Right atrium auricular region (tissue), 2 donors: ENCODE results near the gene TMEM231. TPM values are rescaled to one million over a fixed set of nuclear protein-coding genes. Genes with fewer than 3 reads are reported as not detected.

ENCODE experiments used
- DNase-seq: peaks from one replicate; pipeline ENCODE4 v3.0.0-alpha.2; 2019; ENCODE audit warnings: low spot score
- H3K27ac ChIP-seq, 2 donors: fragments of 200-600 bp; sonication (generic); 1 replicate in 1 of 2; 2 replicates in 1 of 2; pipeline ENCODE4 v1.5.1; 2016 to 2019
- H3K27me3 ChIP-seq, 2 donors: fragments of 200-600 bp; sonication (generic); one replicate each; pipeline versions ENCODE4 v1.5.1 to v1.6.0; 2017 to 2019
- H3K36me3 ChIP-seq: fragments of 200-600 bp; sonication (generic); one replicate; pipeline ENCODE4 v1.5.1; 2016
- H3K4me1 ChIP-seq, 2 donors: fragments of 200-600 bp; sonication (generic); one replicate each; pipeline versions ENCODE4 v1.5.1 to v1.6.0; 2017 to 2019
- H3K4me3 ChIP-seq, 2 donors: fragments of 200-600 bp; sonication (generic); 1 replicate in 1 of 2; 2 replicates in 1 of 2; pipeline ENCODE4 v1.5.1; 2017 to 2019; ENCODE audit warnings: mild to moderate bottlenecking in 1 of 2, moderate library complexity in 1 of 2
- H3K9me3 ChIP-seq, 2 donors: fragments of 200-600 bp; sonication (generic); one replicate each; pipeline ENCODE4 v1.5.1; 2019
- CTCF ChIP-seq, 2 donors: fragments of 200-600 bp; sonication (generic); IDR thresholded peaks; one replicate each; pipeline ENCODE4 v1.5.1; 2019; ENCODE audit warnings: antibody characterized with exemption in 2 of 2
- total RNA-seq, 2 donors: library from RNA; depleted of rRNA; stranded (reverse); fragments of >200 nt; gene quantifications; one replicate each; pipeline ENCODE4 v1.1.0, GENCODE V29; 2016

Gene TMEM231
- total RNA-seq, 2 donors from 2014 or later = 4.7 to 5.9 TPM

- no peak overlapping the region for H3K4me3 ChIP-seq
Measured at GRCh38 chr16:75590920-75591843, 35.1 kb upstream of the TMEM231 start.

GRCh38 chr16:75589306-75589705, 33.3 kb upstream of the TMEM231 start:
- Histone ChIP-seq H3K27me3 (no peaks in the 10 kb centered on the region), H3K36me3 (no peaks in the 10 kb centered on the region), H3K27ac (peak overlapping the region; percentile 81 to 83), H3K4me1 (peaks cover 3 to 41% of the 10 kb centered on the region in 2 donors), H3K9me3 (no peaks in the 10 kb centered on the region), H3K4me3 (no peak overlapping the region)
- TF ChIP-seq CTCF (IDR thresholded peaks at IDR 0.05) = no peak
- DNase-seq = peak; percentile 85

More at GRCh38 chr16:75590920-75591843, 35.1 kb upstream of the TMEM231 start:
- peaks cover 3 to 41% of the 10 kb centered on the region in 2 donors for H3K4me1 ChIP-seq
- no peaks in the 10 kb centered on the region for H3K36me3 ChIP-seq
- peak in 1 of 2 donors; percentile 35 for TF ChIP-seq CTCF (IDR thresholded peaks at IDR 0.05)
- no peaks in the 10 kb centered on the region for H3K9me3 ChIP-seq
- no peaks in the 10 kb centered on the region for H3K27me3 ChIP-seq
- H3K27ac ChIP-seq = peak overlapping the region; percentile 81 to 83
- peak; percentile 86 for DNase-seq

- Histone ChIP-seq H3K9me3 (no peaks in the 10 kb centered on the region), H3K4me1 (peaks cover 3 to 41% of the 10 kb centered on the region in 2 donors), H3K36me3 (no peaks in the 10 kb centered on the region), H3K27ac (peak overlapping the region; percentile 81 to 83), H3K27me3 (no peaks in the 10 kb centered on the region), H3K4me3 (no peak overlapping the region)
- TF ChIP-seq CTCF (IDR thresholded peaks at IDR 0.05) = no peak
- DNase-seq = no peak
Measured at GRCh38 chr16:75588716-75589115, 32.7 kb upstream of the TMEM231 start.

GRCh38 chr16:75584108-75584507, 28.1 kb upstream of the TMEM231 start:
- DNase-seq = no peak
- Histone ChIP-seq H3K27ac (no peak overlapping the region), H3K9me3 (no peaks in the 10 kb centered on the region)

GRCh38 chr16:75579281-75579834, 23.3 kb upstream of the TMEM231 start:
- H3K36me3 ChIP-seq = peaks cover 47% of the 10 kb centered on the region

More at GRCh38 chr16:75584108-75584507, 28.1 kb upstream of the TMEM231 start:
- Histone ChIP-seq H3K4me3 (no peak overlapping the region), H3K36me3 (peaks cover 8% of the 10 kb centered on the region), H3K27me3 (no peaks in the 10 kb centered on the region), H3K4me1 (peaks cover 0 to 6% of the 10 kb centered on the region in 2 donors)
- no peak for TF ChIP-seq CTCF (IDR thresholded peaks at IDR 0.05)

More at GRCh38 chr16:75579281-75579834, 23.3 kb upstream of the TMEM231 start:
- Histone ChIP-seq H3K4me3 (no peak overlapping the region), H3K27me3 (no peaks in the 10 kb centered on the region), H3K4me1 (peaks cover 0 to 7% of the 10 kb centered on the region in 2 donors), H3K27ac (no peak overlapping the region), H3K9me3 (no peaks in the 10 kb centered on the region)
- no peak for TF ChIP-seq CTCF (IDR thresholded peaks at IDR 0.05)
- no peak for DNase-seq
